Gastrocnemius medialis (tissue), 4 donors: ENCODE data around the gene SLC6A2.

Source experiments
- CTCF ChIP-seq, 5 experiments: fragments of 450-650 bp in 3 of 5; fragments of 200-600 bp in 2 of 5; sonication (generic) in 2 of 5; IDR thresholded peaks in 4 of 5; conservative IDR thresholded peaks in 1 of 5; 1 replicate in 4 of 5; 2 replicates in 1 of 5; pipeline ENCODE4 v1.5.1; 2016 to 2019; ENCODE audit warnings: antibody characterized with exemption in 5 of 5, mild to moderate bottlenecking in 3 of 5, moderate library complexity in 3 of 5
- POLR2A ChIP-seq, 2 donors: fragments of 450-650 bp; IDR thresholded peaks; one replicate each; pipeline ENCODE4 v1.6.1; 2017; ENCODE audit warnings: antibody characterized with exemption in 2 of 2, mild to moderate bottlenecking in 2 of 2, moderate library complexity in 2 of 2

- TF ChIP-seq POLR2A (IDR thresholded peaks at IDR 0.05) (no peak), CTCF (IDR thresholded peaks at IDR 0.05 in 4 of 5, conservative IDR thresholded peaks at IDR 0.05 in 1 of 5) (no peak)
Observed at GRCh38 chr16:55735120-55735781, 79.5 kb downstream of the SLC6A2 start.
